NCI-H524 treated with DMSO at 0.1 percent for 48 hours (cell line): ENCODE results near the gene PIEZO2.
"Not testable (repeated sequence)": the region's sequence is repeated elsewhere in the genome, so short reads cannot be mapped to it uniquely, and the experiment has no call there.

Experiments
- DNase-seq: peaks from one replicate; lab custom pipeline; 2025; lab: John Stamatoyannopoulos, UW

PIEZO2 gene

DNA sequence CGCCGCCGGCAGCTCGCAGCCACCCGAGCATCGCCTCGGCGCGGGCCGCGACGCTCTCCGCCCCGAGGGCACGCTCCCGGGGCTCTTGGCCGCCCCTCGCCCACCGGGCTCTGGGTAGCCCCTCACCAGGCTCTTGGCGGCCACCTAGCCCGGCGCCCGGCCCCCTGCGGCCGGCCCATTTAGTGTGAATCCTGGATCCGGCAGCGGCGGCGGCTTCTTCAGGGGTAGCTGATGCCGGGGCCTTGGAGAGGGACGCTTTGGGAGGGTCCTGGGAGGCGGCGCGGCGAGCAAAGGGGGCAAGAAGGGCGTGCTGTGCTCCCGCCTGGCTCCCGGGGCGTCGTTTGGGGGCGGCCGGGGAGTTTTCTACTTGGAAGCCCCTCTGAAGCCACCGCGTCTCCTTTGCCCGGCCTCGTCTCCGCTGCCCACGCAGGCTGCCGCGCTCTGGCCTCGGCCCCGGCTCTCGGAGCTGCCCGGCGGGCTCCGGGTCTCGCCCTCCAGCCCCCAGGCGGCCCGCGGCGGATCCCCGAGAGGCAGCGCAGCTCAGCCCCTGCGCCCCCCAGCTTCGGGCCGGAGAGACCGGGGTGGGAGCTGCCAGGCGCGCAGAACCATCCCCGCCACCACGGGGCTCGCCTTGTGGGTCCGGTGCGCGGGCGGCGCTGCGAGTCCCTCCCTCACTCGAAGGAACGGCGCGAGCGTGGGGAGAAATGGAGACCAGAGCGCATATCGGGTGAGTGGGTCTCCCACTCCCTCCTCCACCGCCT lies 509 bp downstream of the PIEZO2 start:
- no peak for DNase-seq

DNA sequence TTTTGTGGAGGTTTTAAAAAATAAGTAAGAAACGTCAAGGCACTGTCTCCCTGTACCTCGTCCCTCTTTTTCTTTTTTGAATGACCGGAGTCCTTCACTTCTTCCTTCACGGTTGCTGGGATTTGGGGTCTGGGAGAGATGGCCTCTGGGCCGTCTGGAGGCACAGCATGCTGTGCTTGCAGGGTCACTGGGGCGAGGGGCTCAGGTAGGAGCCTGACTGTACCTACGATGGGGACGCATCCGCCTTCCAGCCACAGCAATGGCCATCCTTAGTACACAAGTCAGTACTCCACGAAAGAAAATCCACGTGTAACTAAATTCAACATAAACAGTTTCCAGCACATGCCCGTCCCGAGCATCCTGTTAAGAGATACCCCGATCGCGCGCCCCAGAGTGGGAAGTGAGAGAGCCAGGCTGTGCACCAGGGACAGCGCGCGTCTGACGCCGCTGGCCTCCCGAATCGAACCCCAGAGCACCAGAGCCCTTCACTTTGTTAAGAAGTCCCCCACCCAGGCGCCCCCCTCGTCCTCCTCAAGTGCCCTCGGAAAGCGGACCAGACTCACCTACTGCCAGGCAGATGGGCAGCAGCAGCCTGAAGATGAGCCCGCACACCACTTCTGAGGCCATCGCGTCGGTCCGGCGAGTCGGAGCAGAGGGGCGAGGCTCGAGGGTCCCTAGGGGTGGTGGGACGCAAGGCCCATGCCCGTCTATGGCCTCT lies 1.2 kb downstream of the PIEZO2 start:
- DNase-seq = no peak

DNA sequence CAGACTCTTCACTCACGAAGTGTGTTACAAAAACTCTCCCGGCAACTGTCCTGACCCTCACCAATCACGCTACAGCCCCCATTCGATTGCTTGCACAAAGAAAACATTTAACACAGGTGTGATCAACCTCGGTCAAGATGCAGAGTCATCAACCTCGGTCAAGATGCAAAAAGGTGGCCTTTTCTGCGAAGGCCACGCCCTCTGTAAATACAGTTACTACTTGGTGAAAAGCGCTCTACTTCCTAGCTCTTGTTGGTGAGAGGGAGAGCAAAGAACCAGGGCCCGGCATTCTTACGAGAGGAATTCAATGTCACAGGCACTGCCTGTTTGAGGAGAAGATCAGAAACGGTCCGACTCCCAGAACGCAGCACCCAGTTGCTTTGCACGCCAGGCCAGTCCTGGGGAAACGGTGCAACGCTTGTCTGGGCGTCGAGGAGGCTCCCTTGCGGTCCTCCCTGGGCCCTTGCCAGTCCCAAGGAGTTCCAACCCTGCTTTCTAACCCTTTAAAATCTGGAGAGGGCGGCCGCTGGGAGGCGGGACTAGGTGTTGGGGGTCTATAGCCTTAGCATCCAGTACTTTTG lies 1.9 kb downstream of the PIEZO2 start:
- DNase-seq = no peak

DNA sequence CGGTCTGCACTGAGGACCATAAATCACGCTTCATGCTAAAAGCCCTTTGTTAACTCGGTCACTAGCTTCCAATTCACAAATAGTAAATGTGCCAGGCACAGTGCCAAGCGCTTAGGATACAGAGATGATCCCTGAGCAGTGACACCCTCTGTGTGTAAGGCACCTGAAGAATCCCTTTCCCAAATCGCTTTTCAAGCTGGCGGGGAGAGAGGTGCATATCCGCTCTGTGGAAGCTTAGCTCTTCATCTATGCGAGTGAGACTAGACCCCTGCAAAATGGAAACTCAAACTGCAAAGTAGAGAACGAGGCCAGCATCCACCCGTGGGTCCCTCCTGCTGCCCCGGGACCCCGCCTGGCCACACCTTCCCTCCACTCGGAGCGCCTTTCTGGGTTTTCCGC lies 2.4 kb downstream of the PIEZO2 start:
- DNase-seq = no peak

DNA sequence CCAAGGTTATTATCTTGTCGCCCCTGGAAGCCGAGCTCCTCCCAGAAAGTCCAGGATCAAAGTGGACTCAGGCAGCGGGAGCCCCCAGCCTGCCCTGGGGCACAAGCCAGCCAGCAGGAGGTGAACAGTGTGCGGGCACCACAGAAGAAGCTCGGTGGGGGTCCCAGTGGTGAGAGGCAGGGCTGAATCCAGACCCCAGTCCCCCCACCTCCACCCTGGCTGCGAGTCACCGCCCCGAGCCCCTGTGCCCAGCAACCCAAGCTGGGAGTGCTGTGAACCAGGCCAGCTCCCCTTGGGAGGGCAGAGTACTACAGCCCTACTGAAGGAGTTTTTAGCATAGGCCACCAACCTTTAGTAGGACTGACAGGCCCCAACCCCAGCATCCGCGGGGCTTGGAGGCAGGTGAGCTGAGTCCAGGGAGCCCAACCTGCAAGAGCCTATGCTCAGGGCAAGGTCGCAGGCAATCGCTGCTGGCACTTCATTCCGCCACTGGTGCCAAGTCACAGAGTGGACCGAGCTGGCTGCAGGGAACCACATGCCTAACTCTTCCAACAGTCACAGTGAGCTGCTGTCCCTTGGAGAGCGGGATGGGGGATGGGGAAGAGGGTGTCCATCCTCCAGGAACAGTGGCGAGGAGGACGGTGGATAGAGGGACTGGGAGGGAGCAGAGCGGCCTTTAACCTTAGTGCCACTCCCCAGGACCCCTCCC lies 3.0 kb downstream of the PIEZO2 start:
- no peak for DNase-seq

DNA sequence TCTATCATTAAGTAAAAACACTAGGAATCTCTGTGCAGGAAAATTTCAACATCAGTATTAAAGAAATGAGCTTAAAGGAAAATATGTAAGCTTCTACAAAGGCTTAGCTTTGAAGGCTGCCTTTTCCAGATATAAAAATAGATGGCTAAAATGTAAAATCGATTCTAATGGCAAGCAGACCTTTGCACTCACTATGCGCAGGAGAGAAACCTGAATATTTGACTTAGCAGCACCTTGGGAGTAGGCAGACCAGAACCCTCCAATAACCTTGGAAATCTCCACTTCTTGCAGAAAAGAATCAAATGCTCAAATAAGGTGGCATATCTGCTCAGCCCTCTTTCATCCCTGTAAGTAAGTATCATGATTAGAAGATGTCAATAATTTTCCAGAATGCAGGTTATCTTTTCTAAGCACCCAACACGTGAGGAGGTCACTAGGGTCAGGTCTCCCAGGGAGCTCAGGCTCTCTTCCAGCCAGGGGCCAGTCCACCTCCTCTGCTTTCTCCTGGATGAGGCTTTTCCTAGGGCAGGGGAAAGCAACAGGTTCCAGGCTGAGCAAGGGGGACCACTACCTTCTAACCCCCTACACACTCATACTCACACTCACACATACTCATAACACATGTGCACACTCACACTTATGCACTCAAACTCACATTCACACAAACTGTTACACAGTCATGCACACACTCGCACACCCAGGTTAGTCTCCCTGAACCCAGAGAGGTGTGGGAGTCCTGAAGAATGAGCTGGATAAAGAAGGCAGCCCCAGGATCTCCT lies 3.8 kb downstream of the PIEZO2 start:
- no peak for DNase-seq

DNA sequence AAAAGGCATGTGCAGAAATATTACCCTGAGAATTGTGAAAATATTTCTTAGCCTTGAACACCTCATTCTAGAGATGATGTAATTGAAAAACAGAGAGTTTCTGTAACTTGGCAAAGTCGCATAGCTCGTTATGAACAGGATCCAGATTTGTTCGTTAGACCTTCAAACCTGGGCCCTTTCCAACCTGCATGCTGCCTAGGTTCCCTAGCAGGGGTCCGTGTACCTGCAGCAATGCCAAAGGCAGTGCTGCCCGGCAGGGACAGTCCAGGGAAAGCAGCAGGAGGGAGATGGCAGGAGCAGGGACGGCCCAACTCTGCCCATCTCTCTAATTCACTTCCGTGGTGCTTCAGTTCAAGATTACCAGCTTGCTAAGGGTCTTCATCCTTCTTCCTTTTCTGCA lies 12.0 kb downstream of the PIEZO2 start:
- no peak for DNase-seq

DNA sequence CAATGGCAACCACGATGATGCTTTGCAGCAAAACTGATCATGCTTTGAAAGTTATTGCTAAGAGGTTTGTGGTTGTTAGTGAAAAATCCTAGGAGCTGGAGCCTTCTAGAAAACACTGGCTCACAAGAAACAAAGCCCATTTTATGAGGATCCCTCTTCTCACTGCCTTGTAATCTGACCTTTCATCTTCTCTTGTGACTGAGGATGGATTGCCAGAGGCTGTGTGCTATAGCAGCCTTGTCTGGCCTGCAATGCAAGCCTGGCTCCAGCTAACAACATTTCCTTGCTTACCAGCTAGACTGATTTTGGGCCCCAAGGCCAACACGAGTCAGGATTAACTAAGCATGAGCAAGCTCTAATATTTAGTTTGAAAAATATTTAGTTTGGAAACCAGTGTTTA lies 13.1 kb downstream of the PIEZO2 start:
- no peak for DNase-seq

DNA sequence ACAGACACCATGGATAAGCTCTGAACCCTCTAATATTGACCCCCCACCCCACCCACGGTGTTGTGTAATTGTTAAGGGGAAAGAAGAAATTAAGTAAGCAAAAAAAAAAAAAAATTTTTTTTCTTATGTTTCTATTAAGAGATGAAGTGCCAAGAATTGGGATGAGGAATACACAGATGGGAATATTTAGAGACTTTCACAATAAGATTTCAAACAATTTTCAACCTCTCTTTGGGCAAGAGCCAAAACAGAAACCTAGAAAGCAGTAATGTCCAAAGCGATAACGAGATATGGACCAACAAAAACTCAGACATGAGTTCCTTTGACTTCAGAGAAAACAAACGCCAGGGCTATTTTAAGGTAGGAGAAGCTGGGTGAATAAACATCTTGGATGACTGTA lies 14.4 kb downstream of the PIEZO2 start:
- DNase-seq = no peak

DNA sequence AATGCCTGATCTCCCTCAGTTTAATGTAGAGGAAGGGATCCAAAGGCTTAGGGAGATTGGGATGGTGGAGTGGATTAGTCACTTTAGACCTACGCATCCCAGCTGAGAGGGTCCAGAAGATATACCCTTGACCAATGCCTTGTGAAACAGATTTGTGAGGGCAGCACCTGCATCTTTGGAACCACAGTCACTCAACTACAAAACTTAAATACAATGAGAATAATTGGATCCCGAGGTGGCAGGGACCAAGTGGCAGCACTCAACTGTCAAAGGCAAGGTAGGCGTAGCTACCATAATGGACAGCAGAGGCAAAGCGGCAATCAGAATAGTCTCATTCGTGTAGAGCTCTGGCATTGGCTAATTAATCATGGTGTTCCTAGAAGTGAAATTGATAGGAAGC lies 20.3 kb downstream of the PIEZO2 start:
- DNase-seq = not testable (repeated sequence)

DNA sequence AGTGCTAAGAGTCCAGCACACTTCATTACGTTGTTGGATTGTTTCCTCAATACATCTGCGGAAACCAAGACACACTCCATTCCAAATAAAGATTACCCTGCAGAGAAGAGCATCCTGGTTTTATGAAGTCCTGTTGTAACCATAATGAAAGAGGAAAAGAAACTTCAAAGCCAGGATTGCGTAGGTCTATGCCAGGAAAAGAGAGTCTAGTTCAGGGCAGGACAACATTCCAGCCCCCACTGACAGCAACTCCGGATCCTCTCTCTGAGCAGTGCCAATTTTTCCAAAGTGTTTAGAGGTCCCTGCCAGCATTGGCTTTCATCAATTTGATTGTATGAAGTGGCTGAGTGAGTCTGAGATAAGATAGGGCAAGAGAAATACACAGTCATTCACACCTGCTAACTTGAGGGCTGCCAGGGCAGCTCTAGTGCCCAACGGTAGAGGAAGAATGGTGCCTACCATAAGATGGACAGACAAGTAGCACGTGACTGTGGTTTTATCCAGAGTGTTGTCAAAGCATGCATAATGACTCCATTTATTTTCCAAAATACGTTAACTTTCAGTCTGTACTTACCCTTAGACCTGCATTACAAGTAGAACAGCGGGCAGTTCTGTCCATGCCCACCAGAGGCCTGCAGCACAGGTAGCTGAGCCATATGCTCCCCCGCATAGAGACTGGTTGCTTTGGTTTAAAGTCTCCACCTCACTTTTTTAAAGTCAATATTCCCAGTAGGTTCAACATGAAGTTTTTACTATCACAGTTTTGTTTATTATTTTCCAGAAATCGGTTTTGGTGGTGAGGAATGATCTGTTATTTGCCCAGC lies 23.7 kb downstream of the PIEZO2 start:
- no peak for DNase-seq

DNA sequence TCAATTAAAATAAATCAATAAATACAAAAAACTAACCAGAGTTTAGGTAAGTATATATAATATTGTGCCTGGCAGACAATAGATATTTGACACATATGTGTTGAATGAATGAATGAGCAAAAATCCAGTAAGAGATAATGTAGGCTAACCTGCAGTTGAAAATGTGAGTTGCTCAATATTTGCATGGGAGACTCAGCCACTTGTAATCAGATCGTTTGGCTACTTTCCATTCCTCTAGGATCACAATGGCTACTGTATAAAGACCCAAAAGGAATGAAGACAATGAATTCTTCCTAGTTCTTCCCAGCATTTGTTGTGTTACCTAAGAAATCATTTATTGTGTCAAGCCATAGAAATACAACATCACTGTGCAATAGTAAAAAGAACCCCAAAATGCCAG lies 25.3 kb downstream of the PIEZO2 start:
- DNase-seq = no peak

DNA sequence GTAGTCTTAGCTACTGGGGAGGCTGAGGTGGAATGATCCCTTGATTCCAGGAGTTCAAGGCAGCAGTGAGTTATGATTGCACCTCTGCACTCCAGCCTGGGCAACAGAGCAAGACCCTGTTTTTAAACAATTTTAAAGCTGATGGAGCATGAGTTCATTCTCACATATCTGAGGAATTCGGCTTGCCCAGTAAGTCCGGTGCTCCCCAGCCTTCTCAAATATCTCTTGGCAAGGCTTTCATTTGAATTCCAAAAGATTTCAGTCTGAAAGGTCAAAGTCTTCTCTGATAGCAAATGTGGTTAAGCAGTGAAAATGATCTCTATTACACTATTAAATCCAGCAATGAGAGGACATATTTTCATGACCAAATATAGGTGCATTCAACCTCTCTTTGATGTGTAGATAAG lies 27.9 kb downstream of the PIEZO2 start:
- no peak for DNase-seq

DNA sequence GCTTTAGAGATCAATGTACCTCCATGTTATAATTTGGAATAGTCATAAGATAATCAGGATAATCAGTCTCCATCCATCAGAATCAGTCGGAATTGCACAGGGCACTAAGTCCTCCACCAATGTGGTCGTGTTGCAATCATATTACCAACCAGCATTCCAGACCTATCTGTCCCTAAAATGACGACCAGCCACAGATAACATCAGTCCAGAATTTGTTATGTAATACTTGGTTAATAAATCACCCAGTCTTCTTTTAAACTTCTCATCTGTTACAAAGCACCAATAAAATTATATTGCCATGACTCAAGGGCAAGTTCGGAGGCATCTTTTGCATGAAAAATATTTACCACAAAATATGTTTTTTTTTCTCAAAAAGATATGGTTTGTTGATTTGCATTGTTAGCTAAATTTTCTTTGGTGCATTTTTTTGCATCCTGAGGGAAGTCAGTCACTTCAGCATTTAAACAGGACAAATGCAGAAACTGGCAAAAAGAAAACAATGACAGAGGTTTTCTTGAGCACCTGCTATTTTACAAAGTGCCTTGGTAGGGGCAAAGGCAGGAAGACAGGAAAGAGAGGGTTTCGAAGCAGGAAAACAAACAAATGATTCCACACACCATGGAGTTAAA lies 29.3 kb downstream of the PIEZO2 start:
- DNase-seq = no peak

DNA sequence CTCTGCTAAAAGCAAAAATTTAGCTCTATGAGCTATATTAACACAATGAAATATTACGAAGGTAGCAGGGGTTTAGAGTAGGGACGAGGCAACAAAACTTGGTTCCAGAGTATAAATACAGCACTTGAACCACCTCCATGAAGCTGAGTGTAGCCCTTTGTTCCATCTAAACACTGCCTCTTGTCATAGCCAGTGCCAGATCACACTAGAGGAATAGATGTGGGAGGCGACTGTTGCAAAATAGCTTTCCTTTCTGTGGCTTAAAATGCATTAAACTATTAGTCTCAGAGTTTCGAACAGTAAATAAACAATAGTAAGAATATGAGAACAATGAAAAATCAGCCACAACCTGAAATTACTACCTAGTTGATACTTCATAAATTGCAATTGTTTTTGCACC lies 29.8 kb downstream of the PIEZO2 start:
- DNase-seq = no peak

DNA sequence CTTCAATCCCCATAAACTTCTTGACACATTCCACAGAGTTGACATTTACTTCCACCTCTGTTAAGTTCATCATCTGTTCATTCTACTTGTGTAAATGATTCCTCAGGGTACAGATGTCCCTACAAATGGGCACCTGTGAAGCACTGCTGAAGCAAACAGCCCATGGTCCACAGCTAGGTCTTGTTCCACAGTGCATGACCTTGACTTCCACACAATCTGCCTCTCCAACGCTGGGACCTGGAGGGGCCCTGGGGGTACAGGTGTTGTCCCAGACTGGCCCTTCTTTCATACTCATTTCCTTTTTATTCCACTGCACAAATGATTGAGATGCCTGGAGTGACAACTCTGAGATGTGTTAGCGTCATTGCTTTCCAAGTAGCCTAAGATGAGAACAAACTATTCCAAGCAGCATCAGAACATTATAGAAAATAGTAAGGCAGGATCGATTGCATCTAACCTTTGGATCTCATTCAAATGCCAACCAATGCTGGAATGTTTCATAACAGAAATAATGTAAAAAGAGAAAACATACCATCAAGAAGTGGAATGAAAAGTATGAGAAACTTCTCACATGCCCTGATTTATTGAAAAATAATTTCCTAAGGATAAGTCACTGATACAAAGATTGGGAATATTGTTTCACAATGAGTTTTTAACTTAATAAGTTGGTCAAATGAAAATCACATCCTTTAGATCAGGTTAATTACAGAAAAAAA lies 31.2 kb downstream of the PIEZO2 start:
- no peak for DNase-seq

DNA sequence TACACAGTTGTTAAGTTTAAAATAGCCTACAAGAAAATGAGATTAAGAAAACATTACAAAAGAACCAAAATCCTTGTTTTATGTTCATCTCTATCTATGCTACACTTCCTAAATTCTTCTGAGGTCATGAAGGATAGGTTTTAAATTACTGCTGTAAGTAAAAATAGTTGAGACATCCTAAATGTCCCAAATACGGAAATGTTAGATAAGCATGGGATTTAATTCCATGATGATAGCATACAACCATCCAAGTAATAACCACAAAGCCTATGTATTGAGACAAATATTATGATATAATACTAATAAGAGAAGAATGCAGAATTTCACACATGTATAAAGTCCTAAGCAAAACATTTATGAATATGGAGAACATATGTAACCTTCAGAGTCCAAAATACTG lies 34.1 kb downstream of the PIEZO2 start:
- no peak for DNase-seq

DNA sequence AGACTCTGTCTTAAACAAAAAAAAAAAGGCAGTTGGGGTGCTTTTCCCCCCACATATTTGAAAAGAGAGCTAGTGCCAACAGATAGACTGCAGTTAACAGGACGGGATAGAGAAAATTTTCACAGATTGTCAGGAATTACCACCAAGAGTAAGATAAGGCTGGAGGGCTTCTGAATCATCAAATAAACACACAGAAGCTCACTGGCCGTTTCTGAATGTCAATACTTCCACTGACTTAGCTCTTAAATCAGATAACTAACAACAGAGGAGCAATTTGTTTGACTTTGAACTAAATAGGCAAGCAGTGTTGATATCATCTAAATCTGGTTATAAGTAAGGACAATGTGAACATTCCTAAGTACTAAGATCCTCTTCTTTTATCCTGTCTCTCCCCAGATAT lies 34.7 kb downstream of the PIEZO2 start:
- DNase-seq = no peak

DNA sequence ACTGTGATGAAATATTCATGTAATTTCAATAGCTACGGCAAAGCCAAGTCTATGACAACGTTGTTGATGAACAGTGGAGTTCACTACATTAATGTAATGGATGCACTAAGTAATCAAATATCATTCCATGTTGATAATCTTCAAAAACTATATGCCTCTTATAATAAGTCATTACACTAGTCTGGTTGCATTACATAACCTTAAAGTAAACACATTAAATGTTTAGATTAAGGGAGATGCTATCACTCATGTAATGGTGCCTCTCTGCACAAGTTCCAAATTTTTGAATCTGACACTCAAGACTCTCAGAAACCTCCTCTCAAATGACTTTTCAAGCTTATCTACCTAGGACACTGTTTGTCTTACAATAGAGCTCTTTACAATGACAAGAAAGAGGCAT lies 35.4 kb downstream of the PIEZO2 start:
- no peak for DNase-seq

DNA sequence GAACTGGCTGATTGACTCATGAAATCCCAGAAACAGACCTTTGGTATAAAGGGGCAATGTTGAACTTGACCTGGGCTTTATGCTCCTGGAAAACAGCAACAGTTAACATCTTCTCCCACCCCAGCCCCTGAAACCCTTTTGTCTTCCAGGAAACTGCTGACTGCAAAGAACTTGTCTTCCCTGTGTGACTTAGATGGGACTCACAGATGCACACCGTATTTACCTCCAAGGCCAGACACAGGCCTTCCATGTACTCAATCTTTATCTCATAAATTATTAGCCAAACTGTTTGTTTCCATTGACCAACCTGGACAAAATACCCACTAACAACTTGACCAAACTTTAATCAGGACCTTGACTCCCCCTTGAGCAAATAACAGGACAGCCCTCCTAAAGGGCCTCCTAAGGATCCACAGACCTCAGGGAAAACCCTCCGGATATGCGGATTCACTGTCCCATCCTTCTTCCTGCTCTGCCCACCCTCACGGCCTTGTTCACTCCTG lies 36.3 kb downstream of the PIEZO2 start:
- DNase-seq = no peak
